Suprapubic skin (tissue), 4 donors: Measurements from ENCODE around the gene APC2. TPM values are rescaled to one million over a fixed set of nuclear protein-coding genes. Genes with fewer than 3 reads are reported as not detected.
"Not testable (repeated sequence)": the region's sequence is repeated elsewhere in the genome, so short reads cannot be mapped to it uniquely, and the experiment has no call there.

Source experiments
- DNase-seq, 2 donors: peaks; one replicate each; pipeline ENCODE4 v3.0.0-alpha.2; 2019; ENCODE audit warnings: low spot score in 2 of 2
- H3K27ac ChIP-seq: fragments of 200-600 bp; sonication (generic); one replicate; pipeline ENCODE4 v1.5.1; 2019
- H3K27me3 ChIP-seq: fragments of 200-600 bp; sonication (generic); one replicate; pipeline ENCODE4 v1.5.1; 2019
- H3K36me3 ChIP-seq: fragments of 200-600 bp; sonication (generic); one replicate; pipeline ENCODE4 v1.5.1; 2019
- H3K4me1 ChIP-seq: fragments of 200-600 bp; sonication (generic); one replicate; pipeline ENCODE4 v1.5.1; 2019
- H3K4me3 ChIP-seq: fragments of 200-600 bp; sonication (generic); one replicate; pipeline ENCODE4 v1.5.1; 2019; ENCODE audit warnings: mild to moderate bottlenecking
- H3K9me3 ChIP-seq: fragments of 200-600 bp; sonication (generic); one replicate; pipeline ENCODE4 v1.5.1; 2019
- EP300 ChIP-seq: sonication (generic); formaldehyde crosslinking; IDR thresholded peaks from one replicate; pipeline ENCODE4 v1.6.1; 2017; ENCODE audit warnings: antibody characterized with exemption
- POLR2A ChIP-seq, 2 donors: fragments of 450-650 bp; IDR thresholded peaks; one replicate each; pipeline ENCODE4 v1.6.1; 2017; ENCODE audit warnings: antibody characterized with exemption in 2 of 2, mild to moderate bottlenecking in 2 of 2, moderate library complexity in 2 of 2
- POLR2AphosphoS5 ChIP-seq, 3 donors: sonication (generic); formaldehyde crosslinking; IDR thresholded peaks; one replicate each; pipeline ENCODE4 v1.6.1; 2017; ENCODE audit warnings: antibody characterized with exemption in 3 of 3
- WGBS: methylation state at CpG from one replicate; pipeline ENCODE4 v1.1.5; 2018; 5-methylcytosine and 5-hydroxymethylcytosine counted together
- total RNA-seq, 4 donors: library from RNA; depleted of rRNA; stranded (reverse); fragments of >200 nt; gene quantifications; one replicate each; pipeline ENCODE4 v1.1.0, GENCODE V29; 2016
- TF ChIP-seq, protein P1 (sequence below), 2 donors: fragments of 200-600 bp in 1 of 2; fragments of 450-650 bp in 1 of 2; sonication (generic) in 1 of 2; IDR thresholded peaks; one replicate each; pipeline ENCODE4 v1.5.1; 2016 to 2019; ENCODE audit warnings: antibody characterized with exemption in 2 of 2, mild to moderate bottlenecking in 1 of 2, moderate library complexity in 1 of 2

APC2 gene
- total RNA-seq, 4 donors from 2014 or later = 0.08 to 0.30 (median 0.26) TPM; not detected in 1

DNA sequence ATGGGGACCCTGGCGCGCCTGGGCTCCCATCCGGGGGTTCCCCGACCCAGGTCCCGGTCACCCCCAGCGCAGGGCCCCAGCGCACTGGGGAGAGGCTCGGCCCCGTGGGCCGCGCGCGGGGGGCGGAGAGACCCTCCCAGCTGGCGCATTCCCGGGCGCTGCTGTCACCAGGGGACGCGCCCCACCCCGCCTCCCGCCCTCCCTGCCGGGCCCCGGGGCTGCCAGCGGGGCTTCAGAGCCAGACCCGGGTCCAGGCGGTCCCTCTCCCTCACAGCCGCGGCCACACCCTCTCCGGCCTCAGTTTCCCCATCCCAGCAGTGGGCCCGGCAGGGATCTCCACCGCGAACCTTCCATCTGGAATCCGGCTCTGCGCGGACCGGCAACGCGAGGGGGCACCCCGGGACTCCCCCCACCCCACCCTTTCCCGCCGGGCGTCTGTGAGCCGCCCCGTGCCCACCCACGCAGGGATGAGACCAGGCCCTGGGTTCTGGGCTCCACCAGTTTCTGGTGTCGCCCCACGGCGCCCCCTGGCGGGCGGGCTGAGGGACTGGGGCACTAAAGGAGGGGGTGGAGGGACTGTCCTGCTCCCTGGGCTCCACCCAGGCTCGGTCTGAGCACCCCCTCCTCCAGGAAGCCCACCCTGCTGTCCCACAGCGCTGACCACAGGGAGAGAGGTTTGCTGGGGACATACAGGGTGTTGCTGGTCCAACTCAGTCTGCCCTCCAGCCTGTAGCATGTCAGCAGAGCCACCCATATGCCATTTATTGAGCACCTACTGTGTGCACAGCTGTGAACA lies 63.8 kb downstream of the APC2 start:
- Histone ChIP-seq H3K27me3 (peaks cover 26% of the 10 kb centered on the region), H3K27ac (peak overlapping the region; percentile 72), H3K4me3 (peak overlapping the region; percentile 48), H3K9me3 (no peaks in the 10 kb centered on the region), H3K36me3 (no peaks in the 10 kb centered on the region), H3K4me1 (peaks cover 31% of the 10 kb centered on the region)
- TF ChIP-seq EP300 = no peak
- TF ChIP-seq, protein P1, sequence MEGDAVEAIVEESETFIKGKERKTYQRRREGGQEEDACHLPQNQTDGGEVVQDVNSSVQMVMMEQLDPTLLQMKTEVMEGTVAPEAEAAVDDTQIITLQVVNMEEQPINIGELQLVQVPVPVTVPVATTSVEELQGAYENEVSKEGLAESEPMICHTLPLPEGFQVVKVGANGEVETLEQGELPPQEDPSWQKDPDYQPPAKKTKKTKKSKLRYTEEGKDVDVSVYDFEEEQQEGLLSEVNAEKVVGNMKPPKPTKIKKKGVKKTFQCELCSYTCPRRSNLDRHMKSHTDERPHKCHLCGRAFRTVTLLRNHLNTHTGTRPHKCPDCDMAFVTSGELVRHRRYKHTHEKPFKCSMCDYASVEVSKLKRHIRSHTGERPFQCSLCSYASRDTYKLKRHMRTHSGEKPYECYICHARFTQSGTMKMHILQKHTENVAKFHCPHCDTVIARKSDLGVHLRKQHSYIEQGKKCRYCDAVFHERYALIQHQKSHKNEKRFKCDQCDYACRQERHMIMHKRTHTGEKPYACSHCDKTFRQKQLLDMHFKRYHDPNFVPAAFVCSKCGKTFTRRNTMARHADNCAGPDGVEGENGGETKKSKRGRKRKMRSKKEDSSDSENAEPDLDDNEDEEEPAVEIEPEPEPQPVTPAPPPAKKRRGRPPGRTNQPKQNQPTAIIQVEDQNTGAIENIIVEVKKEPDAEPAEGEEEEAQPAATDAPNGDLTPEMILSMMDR (IDR thresholded peaks at IDR 0.05) = peak in 1 of 2 donors; percentile 59
- no peak for DNase-seq
- no CpG with 5 or more reads among the region's 52 CpGs for WGBS

DNA sequence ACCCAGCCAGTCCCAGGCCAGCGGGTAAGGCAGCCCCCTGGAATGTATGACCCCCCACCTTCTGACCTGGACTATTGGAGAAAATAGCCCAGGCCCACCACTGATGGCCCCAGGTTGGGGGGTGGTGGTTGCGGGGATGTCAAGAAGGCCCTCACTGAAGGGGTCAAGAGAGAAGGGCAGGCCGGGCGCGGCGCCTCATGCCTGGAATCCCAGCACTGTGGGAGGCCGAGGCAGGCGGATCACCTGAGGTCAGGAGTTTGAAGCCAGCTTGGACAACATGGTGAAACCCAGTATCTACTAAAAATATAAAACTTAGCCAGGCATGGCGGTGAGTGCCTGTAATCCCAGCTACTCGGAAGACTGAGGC lies 64.4 kb downstream of the APC2 start:
- H3K9me3 ChIP-seq = no peaks in the 10 kb centered on the region
- H3K36me3 ChIP-seq = no peaks in the 10 kb centered on the region
- no peak for TF ChIP-seq POLR2AphosphoS5 (IDR thresholded peaks at IDR 0.05)
- no peak for DNase-seq
- H3K4me3 ChIP-seq = no peak overlapping the region
- H3K27me3 ChIP-seq = peaks cover 26% of the 10 kb centered on the region
- no peak overlapping the region for H3K27ac ChIP-seq
- peaks cover 31% of the 10 kb centered on the region for H3K4me1 ChIP-seq
- 59% methylated on average over 9 of the region's 10 CpGs for WGBS

DNA sequence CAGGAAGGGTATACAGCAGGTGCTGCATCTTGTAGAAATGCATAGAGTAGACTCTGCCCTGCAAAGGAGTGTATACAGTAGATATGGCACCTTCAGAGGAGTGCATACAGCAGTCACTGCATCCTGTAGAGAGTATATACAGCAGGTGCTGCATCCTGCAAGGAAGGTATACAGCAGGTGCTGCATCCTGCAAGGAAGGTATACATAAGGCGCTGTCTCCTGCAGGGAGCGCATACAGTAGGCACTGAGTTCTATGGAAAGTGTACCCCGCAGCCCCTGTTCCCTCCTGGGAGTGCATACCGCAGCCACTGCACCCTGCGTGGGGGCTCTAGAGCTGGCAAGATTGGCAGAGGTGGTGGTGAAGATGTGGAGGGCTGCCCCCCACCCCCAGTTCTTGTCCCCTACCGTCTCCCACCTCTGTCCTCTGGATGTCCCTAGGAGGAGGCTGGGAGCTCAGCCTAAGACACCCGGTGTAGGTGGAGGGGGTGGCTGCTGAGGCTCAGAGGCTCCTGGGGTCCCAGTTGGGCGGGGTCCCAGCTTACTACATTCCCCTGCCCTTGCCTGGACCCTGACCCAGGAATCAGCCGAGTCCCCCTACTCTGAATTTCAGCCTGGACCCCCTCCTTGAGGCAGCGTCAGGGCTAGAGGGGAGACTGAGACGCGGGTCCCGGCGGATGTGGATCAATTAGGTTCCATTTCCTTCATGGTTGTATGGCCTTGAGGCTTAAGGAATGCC lies 65.2 kb downstream of the APC2 start:
- TF ChIP-seq, protein P1 (IDR thresholded peaks at IDR 0.05) = no peak
- TF ChIP-seq EP300 (no peak), POLR2AphosphoS5 (IDR thresholded peaks at IDR 0.05) (no peak), POLR2A (IDR thresholded peaks at IDR 0.05) (no peak)
- H3K4me1 ChIP-seq = peaks cover 31% of the 10 kb centered on the region
- H3K9me3 ChIP-seq = no peaks in the 10 kb centered on the region
- peaks cover 26% of the 10 kb centered on the region for H3K27me3 ChIP-seq
- DNase-seq = no peak
- H3K27ac ChIP-seq = no peak overlapping the region
- no peaks in the 10 kb centered on the region for H3K36me3 ChIP-seq
- H3K4me3 ChIP-seq = no peak overlapping the region
- WGBS = 93% methylated on average over 5 of the region's 14 CpGs

DNA sequence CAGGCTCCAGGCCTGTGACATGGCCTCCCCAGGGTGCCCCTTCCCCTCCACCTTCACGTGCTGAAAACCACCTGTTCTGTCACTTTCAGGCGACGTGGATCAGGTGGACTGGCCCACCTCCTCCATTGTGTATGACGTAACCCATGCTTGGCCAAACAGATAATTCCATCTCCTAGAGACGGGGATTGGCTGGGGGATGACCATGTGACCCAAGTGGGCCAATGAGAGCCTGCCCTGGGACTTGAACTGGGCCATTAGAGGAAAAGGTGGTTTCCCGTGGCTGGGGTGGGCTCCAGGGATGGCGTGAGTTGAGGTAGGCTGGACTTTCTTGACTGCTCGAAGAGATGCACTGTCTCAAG lies 66.5 kb downstream of the APC2 start:
- no peaks in the 10 kb centered on the region for H3K36me3 ChIP-seq
- TF ChIP-seq EP300 (no peak), POLR2AphosphoS5 (IDR thresholded peaks at IDR 0.05) (no peak), POLR2A (IDR thresholded peaks at IDR 0.05) (no peak)
- TF ChIP-seq, protein P1 (IDR thresholded peaks at IDR 0.05) = no peak
- no peaks in the 10 kb centered on the region for H3K9me3 ChIP-seq
- H3K27me3 ChIP-seq = peaks cover 28% of the 10 kb centered on the region
- H3K27ac ChIP-seq = no peak overlapping the region
- H3K4me3 ChIP-seq = no peak overlapping the region
- DNase-seq = no peak
- WGBS = 79% methylated on average over 8 of the region's 8 CpGs
- peaks cover 28% of the 10 kb centered on the region for H3K4me1 ChIP-seq

DNA sequence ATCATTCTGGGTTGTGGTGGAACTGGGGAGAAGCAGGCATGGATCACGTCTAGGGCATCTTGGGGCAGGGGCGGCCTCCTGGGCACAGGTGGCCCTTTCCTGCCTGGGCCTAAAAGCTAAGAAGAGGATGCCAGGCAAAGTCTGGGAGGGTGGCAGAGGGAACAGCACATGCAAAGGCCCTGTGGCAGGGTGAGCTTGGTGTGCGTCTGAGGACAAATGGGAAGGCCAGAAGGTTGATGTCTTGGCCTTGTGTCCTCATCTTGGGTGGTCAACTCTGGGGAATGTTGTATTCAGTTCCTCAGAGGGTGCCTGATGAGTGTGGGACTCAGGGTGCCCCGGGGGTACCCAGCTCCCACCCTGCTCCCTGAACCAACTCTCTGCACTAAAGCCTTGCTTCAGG lies 68.5 kb downstream of the APC2 start:
- Histone ChIP-seq H3K27me3 (peaks cover 24% of the 10 kb centered on the region), H3K9me3 (no peaks in the 10 kb centered on the region), H3K27ac (no peak overlapping the region), H3K36me3 (no peaks in the 10 kb centered on the region), H3K4me3 (no peak overlapping the region), H3K4me1 (peaks cover 10% of the 10 kb centered on the region)
- WGBS = 89% methylated on average over 3 of the region's 4 CpGs
- TF ChIP-seq EP300 = no peak
- no peak for DNase-seq

DNA sequence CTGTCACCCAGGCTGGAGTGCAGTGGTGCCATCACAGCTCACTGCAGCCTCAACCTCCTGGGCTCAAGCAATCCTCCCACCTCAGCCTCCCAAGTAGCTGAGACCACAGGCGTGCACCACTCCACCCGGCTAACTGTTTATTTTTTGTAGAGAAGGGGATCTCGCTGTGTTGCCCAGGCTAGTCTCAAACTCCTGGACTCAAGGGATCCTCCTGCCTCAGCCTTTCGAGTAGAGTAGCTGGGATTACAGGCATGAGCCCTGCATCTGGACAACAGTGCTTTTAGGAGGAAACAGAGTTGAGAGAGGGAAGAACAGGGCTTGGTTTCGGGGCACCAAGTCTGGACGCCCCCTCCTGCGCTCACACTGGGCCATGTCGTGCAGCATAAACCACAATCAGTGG lies 69.9 kb downstream of the APC2 start:
- not testable (repeated sequence) for H3K9me3 ChIP-seq, H3K36me3 ChIP-seq, H3K4me3 ChIP-seq, H3K27ac ChIP-seq, DNase-seq
- 93% methylated on average over 8 of the region's 8 CpGs for WGBS
- peaks cover 13% of the 10 kb centered on the region for H3K4me1 ChIP-seq
- peaks cover 33% of the 10 kb centered on the region for H3K27me3 ChIP-seq
